Bronchial epithelial cell (primary cell): ENCODE results near the gene SCUBE2. TPM values are rescaled to one million over a fixed set of nuclear protein-coding genes. Genes with fewer than 3 reads are reported as not detected.
A peak's percentile ranks its signal among the peaks of the same experiment; 100 is the strongest.

ENCODE experiments used
- DNase-seq: peaks from one replicate; pipeline ENCODE4 v3.0.0-alpha.2; 2010; ENCODE audit warnings: low read depth
- FAIRE-seq: peaks from 2 replicates; lab custom pipeline; 2011; peaks lifted over from hg19 to GRCh38; lab: Jason Lieb, UNC
- H3K27me3 ChIP-seq: 2 replicates; pipeline ENCODE4 v1.5.1; 2011; ENCODE audit warnings: low read length; ENCODE audit not compliant: control insufficient read depth, insufficient read depth
- H3K36me3 ChIP-seq: 2 replicates; pipeline ENCODE4 v1.5.1; 2011; ENCODE audit warnings: low read length; ENCODE audit not compliant: control insufficient read depth, insufficient read depth
- H3K4me3 ChIP-seq: 2 replicates; pipeline ENCODE4 v1.5.1; 2011; ENCODE audit warnings: mild to moderate bottlenecking, low read depth, low read length, control low read depth
- total RNA-seq: library from RNA; depleted of rRNA; stranded (reverse); fragments of >200 nt; gene quantifications from 2 replicates; pipeline ENCODE4 v1.2.1, GENCODE V29; 2014
- TF ChIP-seq, protein P1 (sequence below): IDR thresholded peaks from 2 replicates; pipeline ENCODE4 v1.5.1; 2011; ENCODE audit warnings: mild to moderate bottlenecking, moderate library complexity, low read length, control low read depth, inconsistent platforms; ENCODE audit not compliant: insufficient read depth, severe bottlenecking

Gene SCUBE2
- total RNA-seq, 1 donor from 2014 or later = not detected

DNA sequence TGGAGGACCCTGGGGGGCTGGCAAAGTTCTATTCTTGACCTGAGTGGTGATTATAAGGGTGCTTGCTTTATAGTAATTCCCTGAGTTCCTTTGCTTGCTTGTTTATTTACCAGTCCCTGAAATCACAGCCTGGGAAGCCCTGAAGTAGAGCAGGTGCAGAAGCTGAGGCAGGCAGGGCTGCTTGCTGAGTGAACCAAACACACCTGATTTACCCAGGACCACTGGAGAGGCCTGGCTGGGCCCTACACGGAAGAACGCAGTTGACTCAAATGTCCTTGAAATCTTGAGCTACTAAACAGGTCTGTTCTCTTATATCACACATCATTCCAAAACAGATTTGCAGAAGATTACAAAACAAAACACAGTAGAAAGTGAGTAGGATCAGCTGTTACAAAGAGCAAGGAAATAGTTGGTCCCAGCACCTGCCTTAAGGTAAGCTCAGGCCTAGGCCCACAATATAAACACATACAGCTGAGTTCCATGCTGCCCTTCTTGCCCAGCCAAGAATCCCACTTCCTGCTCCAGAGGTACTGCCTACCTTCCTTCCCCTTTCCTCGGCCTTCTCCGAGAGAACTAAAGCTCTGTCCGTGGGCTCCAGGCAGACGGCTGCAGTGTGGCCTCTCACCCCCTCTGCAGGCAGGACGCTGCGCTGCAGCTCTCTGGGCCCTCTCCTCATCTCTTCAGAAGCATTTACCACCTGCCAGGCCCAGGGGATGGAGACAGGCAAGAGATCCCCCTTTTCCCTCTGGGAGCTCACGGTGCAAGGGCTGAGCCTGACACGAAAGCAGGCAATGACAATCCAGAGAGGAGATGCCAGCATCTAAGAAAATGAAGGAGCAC lies 46.1 kb upstream of the SCUBE2 start:
- H3K4me3 ChIP-seq = no peak overlapping the region
- TF ChIP-seq, protein P1, sequence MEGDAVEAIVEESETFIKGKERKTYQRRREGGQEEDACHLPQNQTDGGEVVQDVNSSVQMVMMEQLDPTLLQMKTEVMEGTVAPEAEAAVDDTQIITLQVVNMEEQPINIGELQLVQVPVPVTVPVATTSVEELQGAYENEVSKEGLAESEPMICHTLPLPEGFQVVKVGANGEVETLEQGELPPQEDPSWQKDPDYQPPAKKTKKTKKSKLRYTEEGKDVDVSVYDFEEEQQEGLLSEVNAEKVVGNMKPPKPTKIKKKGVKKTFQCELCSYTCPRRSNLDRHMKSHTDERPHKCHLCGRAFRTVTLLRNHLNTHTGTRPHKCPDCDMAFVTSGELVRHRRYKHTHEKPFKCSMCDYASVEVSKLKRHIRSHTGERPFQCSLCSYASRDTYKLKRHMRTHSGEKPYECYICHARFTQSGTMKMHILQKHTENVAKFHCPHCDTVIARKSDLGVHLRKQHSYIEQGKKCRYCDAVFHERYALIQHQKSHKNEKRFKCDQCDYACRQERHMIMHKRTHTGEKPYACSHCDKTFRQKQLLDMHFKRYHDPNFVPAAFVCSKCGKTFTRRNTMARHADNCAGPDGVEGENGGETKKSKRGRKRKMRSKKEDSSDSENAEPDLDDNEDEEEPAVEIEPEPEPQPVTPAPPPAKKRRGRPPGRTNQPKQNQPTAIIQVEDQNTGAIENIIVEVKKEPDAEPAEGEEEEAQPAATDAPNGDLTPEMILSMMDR = peak; percentile 99
- no peaks in the 10 kb centered on the region for H3K27me3 ChIP-seq
- FAIRE-seq = peak; percentile 77
- peak; percentile 63 for DNase-seq
- peaks cover 2% of the 10 kb centered on the region for H3K36me3 ChIP-seq

DNA sequence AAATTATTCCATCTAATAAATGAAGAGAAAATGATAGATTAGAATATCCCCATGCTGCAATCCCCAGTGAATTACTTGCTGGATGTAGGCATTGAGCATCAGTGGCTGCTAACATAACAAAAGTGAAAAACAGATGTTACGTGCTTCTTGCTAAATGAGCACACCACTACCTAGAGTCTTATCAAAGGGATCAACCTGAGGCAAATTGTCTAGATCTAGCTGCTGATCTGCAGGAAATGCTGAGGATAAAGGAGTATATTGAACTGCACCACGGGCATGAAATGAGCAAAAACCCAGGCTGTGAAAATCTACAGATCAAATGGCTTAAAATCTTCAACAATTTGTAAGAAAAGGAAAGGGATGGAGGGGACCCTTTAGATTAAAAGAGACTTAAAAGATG lies 45.3 kb upstream of the SCUBE2 start:
- TF ChIP-seq, protein P1 = no peak
- H3K4me3 ChIP-seq = no peak overlapping the region
- FAIRE-seq (no peak), DNase-seq (no peak)
- H3K27me3 ChIP-seq = no peaks in the 10 kb centered on the region
- no peaks in the 10 kb centered on the region for H3K36me3 ChIP-seq

DNA sequence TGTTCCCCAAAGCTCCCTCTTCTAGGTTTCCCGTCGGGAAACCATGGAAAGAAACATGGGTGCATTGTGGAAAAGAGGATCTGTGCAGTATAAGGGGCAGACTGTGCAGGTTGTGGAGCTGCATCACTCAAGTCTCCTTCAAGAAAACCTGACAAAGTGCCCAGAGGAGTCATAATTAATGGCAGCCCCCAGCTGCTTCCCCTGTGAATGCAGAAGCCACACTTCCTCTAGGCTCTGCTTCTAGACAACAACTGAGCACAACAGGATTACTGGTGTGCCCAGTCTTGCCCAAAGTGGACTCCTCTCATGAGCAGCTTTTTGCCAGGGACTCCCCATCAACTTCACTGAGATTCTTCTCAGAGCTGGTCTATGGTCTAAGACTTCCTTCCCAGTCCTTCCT lies 42.6 kb upstream of the SCUBE2 start:
- DNase-seq (no peak), FAIRE-seq (no peak)
- TF ChIP-seq, protein P1 = no peak
- Histone ChIP-seq H3K27me3 (no peaks in the 10 kb centered on the region), H3K36me3 (no peaks in the 10 kb centered on the region), H3K4me3 (no peak overlapping the region)

DNA sequence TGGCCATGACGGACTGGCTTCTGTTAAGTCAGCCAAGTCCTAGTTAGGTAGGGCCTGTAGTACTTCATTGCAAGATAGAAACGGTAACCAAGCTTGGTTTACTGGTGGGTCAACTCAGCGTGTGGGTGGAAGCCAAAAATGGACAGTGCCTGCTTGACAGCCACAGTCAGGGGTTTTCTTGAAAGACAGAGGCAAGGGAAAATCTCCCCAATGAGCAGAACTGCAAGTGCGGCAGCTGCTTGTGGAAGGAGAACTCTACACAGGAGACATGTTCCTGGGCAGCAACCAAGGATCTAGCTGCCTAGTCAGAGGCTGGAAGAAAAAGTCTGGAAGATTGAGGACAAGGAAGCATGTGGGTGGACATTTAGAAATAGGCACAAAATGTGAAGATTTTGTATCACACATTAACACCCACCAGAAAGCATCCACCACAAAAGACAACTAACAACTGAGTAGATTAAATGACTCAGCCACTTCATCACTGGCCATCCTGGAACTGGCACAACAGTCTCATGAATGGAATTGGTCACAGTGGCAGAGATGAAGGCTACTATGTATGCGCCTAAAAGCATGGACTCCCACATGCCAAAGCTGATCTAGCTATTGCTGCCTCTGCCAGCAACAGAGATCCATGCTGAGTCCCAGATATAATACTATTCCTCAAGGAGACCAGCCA lies 40.9 kb upstream of the SCUBE2 start:
- no peaks in the 10 kb centered on the region for H3K36me3 ChIP-seq
- no peak for FAIRE-seq
- no peak for DNase-seq
- H3K4me3 ChIP-seq = no peak overlapping the region
- no peaks in the 10 kb centered on the region for H3K27me3 ChIP-seq
- TF ChIP-seq, protein P1 = no peak

DNA sequence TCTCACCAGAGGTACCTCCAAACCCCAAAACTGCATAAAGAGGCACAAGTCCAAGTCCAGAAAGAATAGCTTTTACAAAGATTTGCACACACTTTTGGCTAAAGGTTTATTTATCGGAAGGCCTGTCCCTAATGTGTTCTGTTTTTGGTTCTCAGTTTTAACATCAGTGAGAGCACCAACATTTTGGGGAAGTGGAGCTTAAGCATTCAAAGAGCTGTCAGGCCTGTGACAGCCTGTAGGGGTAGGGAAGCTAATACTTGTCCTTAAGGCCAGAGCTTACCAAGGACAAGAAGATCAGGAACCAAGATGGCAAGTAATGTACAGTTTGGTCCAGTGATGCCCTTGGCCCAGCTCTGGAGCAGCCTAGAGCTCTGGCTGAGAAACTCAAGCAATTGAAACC lies 38.9 kb upstream of the SCUBE2 start:
- H3K4me3 ChIP-seq = no peak overlapping the region
- TF ChIP-seq, protein P1 = no peak
- FAIRE-seq (no peak), DNase-seq (no peak)
- no peaks in the 10 kb centered on the region for H3K27me3 ChIP-seq
- H3K36me3 ChIP-seq = no peaks in the 10 kb centered on the region
